Uterus (tissue), 4 donors: ENCODE measurements around the gene PPP3CB. TPM values are rescaled to one million over a fixed set of nuclear protein-coding genes. Genes with fewer than 3 reads are reported as not detected.

Experiments
- DNase-seq, 2 donors: peaks; one replicate each; pipeline ENCODE4 v3.0.0-alpha.2; 2019 to 2020
- H3K27ac ChIP-seq, 2 donors: fragments of 200-600 bp; sonication (generic); 1 replicate in 1 of 2; 2 replicates in 1 of 2; pipeline ENCODE4 v1.5.1; 2016 to 2018
- H3K27me3 ChIP-seq, 2 donors: fragments of 200-600 bp; sonication (generic); one replicate each; pipeline ENCODE4 v1.5.1; 2018 to 2019; ENCODE audit warnings: control low read depth in 1 of 2
- H3K36me3 ChIP-seq, 2 donors: fragments of 200-600 bp; sonication (generic); one replicate each; pipeline ENCODE4 v1.5.1; 2019; ENCODE audit warnings: control low read depth in 1 of 2
- H3K4me1 ChIP-seq, 2 donors: fragments of 200-600 bp; sonication (generic); one replicate each; pipeline ENCODE4 v1.5.1; 2018 to 2019; ENCODE audit warnings: control low read depth in 1 of 2
- H3K4me3 ChIP-seq, 2 donors: fragments of 200-600 bp; sonication (generic); 1 replicate in 1 of 2; 2 replicates in 1 of 2; pipeline ENCODE4 v1.5.1; 2018 to 2019; ENCODE audit warnings: mild to moderate bottlenecking in 1 of 2
- H3K9me3 ChIP-seq, 2 donors: fragments of 200-600 bp; sonication (generic); one replicate each; pipeline ENCODE4 v1.5.1; 2019; ENCODE audit warnings: control low read depth in 1 of 2
- POLR2A ChIP-seq, 2 donors: fragments of 450-650 bp; IDR thresholded peaks; one replicate each; pipeline ENCODE4 v1.6.1; 2016; ENCODE audit warnings: antibody characterized with exemption in 2 of 2, mild to moderate bottlenecking in 1 of 2, moderate library complexity in 1 of 2
- intact Hi-C: fragments of 100-400 bp; cut with DNase I; formaldehyde crosslinking; loops from one replicate; pipeline ENCODE4 v1.15.1; 2023; ENCODE audit warnings: low total_unique reads
- total RNA-seq, 4 donors: library from RNA; depleted of rRNA in 3 of 4; stranded (reverse); fragments of >200 nt in 3 of 4; gene quantifications; one replicate each; pipeline versions ENCODE4 v1.1.0 to v1.2.4, GENCODE V29; 2014 to 2023
- TF ChIP-seq, protein P1 (sequence below), 4 experiments: fragments of 200-600 bp in 2 of 4; fragments of 450-650 bp in 2 of 4; sonication (generic) in 2 of 4; IDR thresholded peaks; one replicate each; pipeline ENCODE4 v1.5.1; 2016 to 2019; ENCODE audit warnings: antibody characterized with exemption in 4 of 4, mild to moderate bottlenecking in 2 of 4, moderate library complexity in 1 of 4
- donor health status: DM: yes; HTN: yes; CAD: no.

Gene PPP3CB
- total RNA-seq, 4 donors from 2014 or later = 40.0 to 80.5 (median 70.1) TPM

DNA sequence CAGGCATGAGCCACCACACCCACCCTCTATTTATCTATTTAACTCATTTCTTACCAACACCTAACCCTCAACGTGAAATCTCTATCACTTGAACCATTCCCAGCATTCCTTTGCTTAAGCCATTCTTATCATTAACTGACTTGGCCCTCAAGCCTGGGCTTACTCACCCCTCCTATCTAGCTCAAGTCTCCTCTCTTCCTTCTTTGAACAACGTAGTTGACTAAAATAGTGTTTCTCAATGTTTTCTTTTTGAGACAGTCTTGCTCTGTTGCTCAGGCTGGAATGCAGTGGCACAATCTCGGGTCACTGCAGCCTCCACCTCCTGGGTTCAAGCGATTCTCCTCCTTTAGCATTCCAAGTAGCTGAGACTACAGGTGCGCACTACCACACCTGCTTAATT is 89.0 kb downstream of the PPP3CB start:
- Histone ChIP-seq H3K4me3 (no peak overlapping the region), H3K27me3 (no peaks in the 10 kb centered on the region), H3K36me3 (no peaks in the 10 kb centered on the region), H3K9me3 (no peaks in the 10 kb centered on the region), H3K4me1 (no peaks in the 10 kb centered on the region), H3K27ac (no peak overlapping the region)
- TF ChIP-seq, protein P1, sequence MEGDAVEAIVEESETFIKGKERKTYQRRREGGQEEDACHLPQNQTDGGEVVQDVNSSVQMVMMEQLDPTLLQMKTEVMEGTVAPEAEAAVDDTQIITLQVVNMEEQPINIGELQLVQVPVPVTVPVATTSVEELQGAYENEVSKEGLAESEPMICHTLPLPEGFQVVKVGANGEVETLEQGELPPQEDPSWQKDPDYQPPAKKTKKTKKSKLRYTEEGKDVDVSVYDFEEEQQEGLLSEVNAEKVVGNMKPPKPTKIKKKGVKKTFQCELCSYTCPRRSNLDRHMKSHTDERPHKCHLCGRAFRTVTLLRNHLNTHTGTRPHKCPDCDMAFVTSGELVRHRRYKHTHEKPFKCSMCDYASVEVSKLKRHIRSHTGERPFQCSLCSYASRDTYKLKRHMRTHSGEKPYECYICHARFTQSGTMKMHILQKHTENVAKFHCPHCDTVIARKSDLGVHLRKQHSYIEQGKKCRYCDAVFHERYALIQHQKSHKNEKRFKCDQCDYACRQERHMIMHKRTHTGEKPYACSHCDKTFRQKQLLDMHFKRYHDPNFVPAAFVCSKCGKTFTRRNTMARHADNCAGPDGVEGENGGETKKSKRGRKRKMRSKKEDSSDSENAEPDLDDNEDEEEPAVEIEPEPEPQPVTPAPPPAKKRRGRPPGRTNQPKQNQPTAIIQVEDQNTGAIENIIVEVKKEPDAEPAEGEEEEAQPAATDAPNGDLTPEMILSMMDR (IDR thresholded peaks at IDR 0.05) = no peak
- TF ChIP-seq POLR2A (IDR thresholded peaks at IDR 0.05) = no peak
- intact Hi-C loops = no loop called here
- no peak for DNase-seq

DNA sequence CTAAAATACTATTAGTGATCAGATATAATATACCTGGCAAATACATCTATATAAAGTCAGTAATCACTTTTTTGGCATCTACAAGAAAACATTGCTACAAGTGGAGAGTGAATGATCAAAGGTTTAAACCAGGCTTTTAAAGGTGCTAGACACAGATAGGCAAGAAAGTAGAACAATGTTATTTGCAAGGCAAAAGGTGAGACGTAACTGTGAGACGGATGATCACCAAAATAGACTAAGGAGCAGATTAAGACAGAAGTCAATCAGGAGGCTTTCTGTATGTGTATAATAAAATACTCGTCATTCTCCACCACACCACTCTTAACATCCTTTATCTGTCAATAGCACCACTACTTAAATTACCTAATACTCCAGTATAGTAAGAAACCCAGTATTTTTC is 90.3 kb downstream of the PPP3CB start:
- no peaks in the 10 kb centered on the region for H3K27me3 ChIP-seq
- no peak overlapping the region for H3K27ac ChIP-seq
- intact Hi-C loops = no loop called here
- H3K36me3 ChIP-seq = no peaks in the 10 kb centered on the region
- no peaks in the 10 kb centered on the region for H3K9me3 ChIP-seq
- no peak overlapping the region for H3K4me3 ChIP-seq
- no peak for DNase-seq
- H3K4me1 ChIP-seq = no peaks in the 10 kb centered on the region
- TF ChIP-seq POLR2A (IDR thresholded peaks at IDR 0.05) = no peak
- TF ChIP-seq, protein P1 (IDR thresholded peaks at IDR 0.05) = no peak

DNA sequence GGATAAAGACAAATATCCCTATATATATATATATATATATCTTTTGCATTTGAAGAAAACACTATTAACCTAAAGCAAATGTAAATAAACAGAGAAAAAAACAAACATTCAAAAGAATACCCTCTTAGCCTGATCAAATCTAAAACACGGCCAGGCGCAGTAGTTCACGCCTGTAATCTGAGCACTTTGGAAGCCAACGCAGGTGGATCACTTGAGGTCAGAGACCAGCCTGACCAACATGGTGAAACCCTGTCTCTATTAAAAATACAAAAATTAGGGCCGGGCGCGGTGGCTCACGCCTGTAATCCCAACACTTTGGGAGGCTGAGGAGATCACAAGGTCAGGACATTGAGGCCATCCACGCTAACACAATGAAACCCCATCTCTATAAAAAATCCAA is 91.1 kb downstream of the PPP3CB start:
- Histone ChIP-seq H3K4me1 (no peaks in the 10 kb centered on the region), H3K36me3 (no peaks in the 10 kb centered on the region), H3K27ac (no peak overlapping the region), H3K9me3 (no peaks in the 10 kb centered on the region), H3K27me3 (no peaks in the 10 kb centered on the region), H3K4me3 (no peak overlapping the region)
- intact Hi-C loops = no loop called here
- TF ChIP-seq, protein P1 (IDR thresholded peaks at IDR 0.05) = no peak
- TF ChIP-seq POLR2A (IDR thresholded peaks at IDR 0.05) = no peak
- no peak for DNase-seq

DNA sequence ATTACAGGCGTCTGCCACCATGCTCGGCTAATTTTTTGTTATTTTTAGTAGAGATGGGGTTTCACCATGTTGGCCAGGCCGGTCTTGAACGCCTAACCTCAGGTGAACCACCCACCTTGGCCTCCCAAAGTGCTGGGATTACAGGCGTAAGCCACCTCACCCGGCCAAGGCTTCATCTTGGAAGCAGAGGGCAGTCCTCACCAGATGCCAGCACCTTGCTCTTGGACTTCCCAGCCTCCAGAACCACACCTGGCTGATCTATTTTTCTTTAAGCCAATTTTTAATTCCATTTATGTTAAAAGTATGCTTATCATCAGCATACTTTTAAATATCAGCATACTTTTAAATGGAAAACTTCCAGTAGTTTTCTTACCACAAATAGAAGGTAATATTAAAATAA is 94.2 kb downstream of the PPP3CB start:
- H3K27me3 ChIP-seq = no peaks in the 10 kb centered on the region
- no peaks in the 10 kb centered on the region for H3K4me1 ChIP-seq
- intact Hi-C loops = no loop called here
- no peaks in the 10 kb centered on the region for H3K9me3 ChIP-seq
- DNase-seq = no peak
- TF ChIP-seq, protein P1 (IDR thresholded peaks at IDR 0.05) = no peak
- no peak for TF ChIP-seq POLR2A (IDR thresholded peaks at IDR 0.05)
- H3K27ac ChIP-seq = no peak overlapping the region
- H3K36me3 ChIP-seq = no peaks in the 10 kb centered on the region
- no peak overlapping the region for H3K4me3 ChIP-seq

DNA sequence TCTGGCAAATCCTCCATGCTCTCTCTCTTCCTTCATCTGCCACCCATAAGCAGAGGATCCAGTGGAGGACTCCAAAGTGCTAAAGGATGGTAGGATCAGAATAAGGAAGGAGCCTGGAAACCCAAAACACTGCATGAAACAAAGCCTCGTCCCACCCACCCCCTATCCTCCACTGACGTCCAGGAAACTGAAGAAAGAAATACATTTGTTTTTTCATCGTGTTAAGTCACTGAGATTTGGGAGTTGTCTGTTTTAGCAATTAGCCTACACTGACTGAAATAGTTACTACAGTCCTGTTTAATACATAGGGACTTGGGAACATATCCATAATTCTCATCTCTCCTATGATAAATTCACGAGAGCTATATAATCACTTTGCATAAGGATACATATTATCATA is 96.8 kb downstream of the PPP3CB start:
- Histone ChIP-seq H3K9me3 (no peaks in the 10 kb centered on the region), H3K27me3 (no peaks in the 10 kb centered on the region), H3K27ac (no peak overlapping the region), H3K36me3 (no peaks in the 10 kb centered on the region), H3K4me1 (no peaks in the 10 kb centered on the region), H3K4me3 (no peak overlapping the region)
- intact Hi-C loops = no loop called here
- no peak for TF ChIP-seq POLR2A (IDR thresholded peaks at IDR 0.05)
- TF ChIP-seq, protein P1 (IDR thresholded peaks at IDR 0.05) = no peak
- no peak for DNase-seq
